NCI-H146 (cell line): ENCODE data around the gene PATE4.
"Not testable (repeated sequence)": the region's sequence is repeated elsewhere in the genome, so short reads cannot be mapped to it uniquely, and the experiment has no call there.

Experiments used
- DNase-seq: peaks from one replicate; lab custom pipeline; 2025; lab: John Stamatoyannopoulos, UW

Gene PATE4

GRCh38 chr11:125833016-125833415, at the start of gene PATE4:
TSS of gene PATE4 (plus strand) at chr11:125833316. CDS start at chr11:125833360, 44 bp downstream.
- no peak for DNase-seq

GRCh38 chr11:125784678-125785077, 48.4 kb upstream of the PATE4 start:
- no peak for DNase-seq

GRCh38 chr11:125787827-125788226, 45.3 kb upstream of the PATE4 start, which contains the start of gene PATE3:
TSS of gene PATE3 (plus strand) at chr11:125788127. CDS start at chr11:125788152, 25 bp downstream.
- DNase-seq: no peak

- DNase-seq: no peak
These were observed 42.3 kb upstream of the PATE4 start for GRCh38 chr11:125790825-125791224.

- no peak for DNase-seq
These were observed 35.5 kb upstream of the PATE4 start for GRCh38 chr11:125797641-125798040.

GRCh38 chr11:125799808-125800207, 33.3 kb upstream of the PATE4 start:
- no peak for DNase-seq

GRCh38 chr11:125802387-125802786, 30.7 kb upstream of the PATE4 start:
- no peak for DNase-seq

GRCh38 chr11:125807909-125808308, 25.2 kb upstream of the PATE4 start:
- no peak for DNase-seq

- DNase-seq: no peak
These were observed 2.6 kb downstream of the PATE4 start for GRCh38 chr11:125835748-125836147.

GRCh38 chr11:125842321-125842948, 9.3 kb downstream of the PATE4 start:
- no peak for DNase-seq

GRCh38 chr11:125846188-125846587, 13.1 kb downstream of the PATE4 start:
- DNase-seq: no peak

- not testable (repeated sequence) for DNase-seq
These were observed 24.6 kb downstream of the PATE4 start for GRCh38 chr11:125857670-125858069.

- not testable (repeated sequence) for DNase-seq
These were observed 29.7 kb downstream of the PATE4 start for GRCh38 chr11:125862786-125863185.

- not testable (repeated sequence) for DNase-seq
These were observed 32.2 kb downstream of the PATE4 start for GRCh38 chr11:125865354-125865753.

- no peak for DNase-seq
These were observed 36.4 kb downstream of the PATE4 start for GRCh38 chr11:125869521-125869920.

- DNase-seq: peak; percentile 36
These were observed 38.4 kb downstream of the PATE4 start for GRCh38 chr11:125871391-125872137.

- DNase-seq: no peak
These were observed 39.0 kb downstream of the PATE4 start for GRCh38 chr11:125872138-125872491.

- peak; percentile 57 for DNase-seq
These were observed 40.9 kb downstream of the PATE4 start for GRCh38 chr11:125873881-125874555.

- peak; percentile 78 for DNase-seq
These were observed 41.5 kb downstream of the PATE4 start for GRCh38 chr11:125874556-125875124.

GRCh38 chr11:125881291-125881690, 48.2 kb downstream of the PATE4 start:
- no peak for DNase-seq

GRCh38 chr11:125883375-125883774, 50.3 kb downstream of the PATE4 start:
- DNase-seq: no peak

- peak; percentile 41 for DNase-seq
These were observed 53.9 kb downstream of the PATE4 start for GRCh38 chr11:125886997-125887372.
